Measurements from ENCODE around the gene F8. TPM values are rescaled to one million over a fixed set of nuclear protein-coding genes. Genes with fewer than 3 reads are reported as not detected.

Gene F8
- total RNA-seq, 2 donors from 2014 or later: 2.2 to 5.6 TPM

Other genes starting within 250 kb of the F8 start
- gene MPP1, start 217.2 kb downstream of the F8 start, total RNA-seq: 10 to 100 TPM in 1 of 2 donors, 1 to 10 TPM in 1; 9.0 to 75.0 TPM
- not detected for gene SMIM9, start 188.1 kb downstream of the F8 start, total RNA-seq
- 10 to 100 TPM; 18.0 to 19.0 TPM for gene F8A1, start 136.4 kb downstream of the F8 start, total RNA-seq
- gene FUNDC2, start 4.1 kb upstream of the F8 start, total RNA-seq: 10 to 100 TPM; 40.7 to 53.0 TPM
- gene CMC4, start 48.4 kb upstream of the F8 start, total RNA-seq: 1 to 10 TPM; 4.3 to 6.9 TPM
- 10 to 100 TPM; 12.2 to 18.0 TPM for gene MTCP1, start 48.4 kb upstream of the F8 start, total RNA-seq
- 10 to 100 TPM; 11.1 to 12.4 TPM for gene BRCC3, start 48.8 kb upstream of the F8 start, total RNA-seq
- gene VBP1, start 193.7 kb upstream of the F8 start, total RNA-seq: 10 to 100 TPM; 18.9 to 21.0 TPM
- gene RAB39B, start 241.8 kb upstream of the F8 start, total RNA-seq: 1 to 10 TPM; 6.5 to 7.1 TPM